ENCODE data around the gene DNAH2. TPM values are rescaled to one million over a fixed set of nuclear protein-coding genes. Genes with fewer than 3 reads are reported as not detected.

The DNAH2 gene
- total RNA-seq, 4 donors from 2014 or later = under 0.01 to 0.22 (median 0.20) TPM; not detected in 1

DNA sequence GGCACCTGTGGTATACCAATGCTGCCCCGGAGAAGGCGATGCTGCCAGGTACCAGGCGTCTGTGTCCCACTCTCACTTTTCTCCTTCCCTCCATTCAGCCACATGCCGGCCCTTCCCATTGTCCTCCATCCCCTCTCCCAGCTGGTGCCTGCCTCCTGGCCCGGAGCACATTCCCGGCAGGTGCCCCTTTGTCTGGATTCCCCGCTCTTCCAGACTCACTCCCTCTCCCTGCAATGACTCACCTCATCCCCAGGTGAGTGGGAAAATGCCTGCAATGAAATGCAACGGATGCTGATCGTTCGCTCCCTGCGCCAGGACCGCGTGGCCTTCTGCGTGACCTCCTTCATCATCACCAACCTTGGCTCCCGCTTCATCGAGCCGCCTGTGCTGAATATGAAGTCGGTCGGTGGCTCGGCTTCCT, 106.0 kb downstream of the DNAH2 start:
- DNase-seq = no peak
- TF ChIP-seq, protein P1, sequence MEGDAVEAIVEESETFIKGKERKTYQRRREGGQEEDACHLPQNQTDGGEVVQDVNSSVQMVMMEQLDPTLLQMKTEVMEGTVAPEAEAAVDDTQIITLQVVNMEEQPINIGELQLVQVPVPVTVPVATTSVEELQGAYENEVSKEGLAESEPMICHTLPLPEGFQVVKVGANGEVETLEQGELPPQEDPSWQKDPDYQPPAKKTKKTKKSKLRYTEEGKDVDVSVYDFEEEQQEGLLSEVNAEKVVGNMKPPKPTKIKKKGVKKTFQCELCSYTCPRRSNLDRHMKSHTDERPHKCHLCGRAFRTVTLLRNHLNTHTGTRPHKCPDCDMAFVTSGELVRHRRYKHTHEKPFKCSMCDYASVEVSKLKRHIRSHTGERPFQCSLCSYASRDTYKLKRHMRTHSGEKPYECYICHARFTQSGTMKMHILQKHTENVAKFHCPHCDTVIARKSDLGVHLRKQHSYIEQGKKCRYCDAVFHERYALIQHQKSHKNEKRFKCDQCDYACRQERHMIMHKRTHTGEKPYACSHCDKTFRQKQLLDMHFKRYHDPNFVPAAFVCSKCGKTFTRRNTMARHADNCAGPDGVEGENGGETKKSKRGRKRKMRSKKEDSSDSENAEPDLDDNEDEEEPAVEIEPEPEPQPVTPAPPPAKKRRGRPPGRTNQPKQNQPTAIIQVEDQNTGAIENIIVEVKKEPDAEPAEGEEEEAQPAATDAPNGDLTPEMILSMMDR (IDR thresholded peaks at IDR 0.05) = no peak
- TF ChIP-seq POLR2A (IDR thresholded peaks at IDR 0.05) = no peak
- 83 to 84% methylated on average over 20 of the region's 20 CpGs for WGBS, 2 donors
- Histone ChIP-seq H3K9me3 (no peaks in the 10 kb centered on the region), H3K4me1 (no peaks in the 10 kb centered on the region), H3K4me3 (replicated peaks in 1 of 3) (no peak overlapping the region), H3K36me3 (no peaks in the 10 kb centered on the region), H3K27ac (no peak overlapping the region), H3K27me3 (no peaks in the 10 kb centered on the region)
- intact Hi-C loops (cut with DNase I) = loop anchor here (5.0 kb wide), 2 partner anchors 34 to 164 kb away; partner anchors contain the start of genes CYB5D1, NAA38 and TMEM88

DNA sequence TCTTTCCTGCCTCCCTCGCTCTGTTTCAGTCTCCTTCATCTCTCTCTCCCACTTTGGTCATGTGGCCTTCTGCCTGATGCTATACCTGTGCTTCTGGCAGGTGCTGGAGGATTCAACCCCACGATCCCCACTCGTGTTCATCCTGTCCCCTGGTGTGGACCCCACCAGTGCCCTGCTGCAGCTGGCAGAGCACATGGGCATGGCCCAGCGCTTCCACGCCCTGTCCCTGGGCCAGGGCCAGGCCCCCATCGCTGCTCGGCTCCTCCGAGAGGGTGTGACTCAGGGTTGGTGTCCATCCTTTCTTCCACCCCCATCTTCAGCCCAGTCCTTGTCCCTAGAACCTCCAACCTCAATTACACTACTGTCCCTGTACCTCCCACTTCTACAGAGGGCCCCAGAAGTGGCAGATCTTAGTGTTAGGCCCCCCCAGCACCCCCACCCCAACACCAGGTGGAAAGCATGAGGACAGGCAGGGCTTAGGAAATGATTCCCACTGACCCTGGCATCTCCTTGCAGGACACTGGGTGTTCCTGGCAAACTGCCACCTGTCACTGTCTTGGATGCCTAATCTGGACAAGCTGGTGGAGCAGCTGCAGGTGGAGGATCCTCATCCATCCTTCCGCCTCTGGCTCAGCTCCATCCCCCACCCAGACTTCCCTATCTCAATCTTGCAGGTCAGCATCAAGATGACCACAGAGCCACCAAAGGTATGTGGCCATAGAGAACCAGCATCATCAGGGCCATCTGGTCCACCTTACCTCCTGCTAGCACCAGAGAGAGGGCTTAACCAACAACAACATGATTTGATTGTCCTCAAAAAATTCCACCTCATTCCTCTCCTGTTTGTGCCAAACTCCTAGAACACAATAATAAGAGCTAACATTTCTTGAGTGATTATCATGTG, 106.7 kb downstream of the DNAH2 start:
- no peak for DNase-seq
- H3K36me3 ChIP-seq = no peaks in the 10 kb centered on the region
- 69 to 86% methylated on average over 8 to 9 of the region's 9 CpGs for WGBS, 2 donors
- intact Hi-C loops (cut with DNase I) = loop anchor here (5.0 kb wide), 2 partner anchors 33 to 163 kb away; partner anchors contain the start of genes CYB5D1, NAA38 and TMEM88
- H3K27me3 ChIP-seq = no peaks in the 10 kb centered on the region
- TF ChIP-seq, protein P1 (IDR thresholded peaks at IDR 0.05) = no peak
- no peak for TF ChIP-seq POLR2A (IDR thresholded peaks at IDR 0.05)
- H3K4me1 ChIP-seq = no peaks in the 10 kb centered on the region
- H3K27ac ChIP-seq = no peak overlapping the region
- H3K9me3 ChIP-seq = no peaks in the 10 kb centered on the region
- H3K4me3 ChIP-seq (replicated peaks in 1 of 3) = no peak overlapping the region

DNA sequence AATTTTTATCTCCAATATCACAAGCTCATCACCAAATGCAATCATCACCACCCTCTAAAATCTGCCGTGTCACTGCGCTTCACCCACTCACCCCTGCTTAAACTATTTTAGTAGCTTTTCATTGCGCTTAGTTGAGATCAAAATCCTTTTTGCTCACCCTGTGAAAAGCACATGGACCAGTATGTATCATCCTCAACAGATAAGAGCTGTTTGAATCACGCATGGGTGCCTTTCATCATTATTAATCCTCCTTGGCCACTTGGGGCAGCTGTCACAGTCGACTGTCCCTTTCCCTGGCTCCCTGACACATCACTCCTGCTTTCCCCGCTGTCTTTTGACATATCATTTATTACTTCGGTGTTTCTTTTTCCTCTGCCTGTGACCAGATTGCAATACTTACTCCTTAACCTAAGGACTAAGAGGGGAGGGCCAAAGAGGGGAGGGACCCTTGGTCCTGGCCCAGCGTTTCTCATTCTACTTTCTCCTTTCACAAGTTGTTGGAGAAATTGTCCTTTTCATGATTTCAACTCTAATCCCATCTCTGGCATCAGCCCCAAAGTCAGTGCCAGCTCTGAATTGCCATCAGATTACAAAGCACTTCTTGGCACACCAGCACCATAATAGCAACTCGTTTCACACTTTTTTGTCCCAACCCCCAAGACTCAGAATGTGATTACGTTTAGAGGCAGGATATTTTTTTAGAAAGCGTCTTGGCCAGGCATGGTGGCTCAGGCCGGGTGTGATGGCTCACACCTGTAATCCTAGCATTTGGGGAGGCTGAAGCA, 107.9 kb downstream of the DNAH2 start:
- Histone ChIP-seq H3K9me3 (no peaks in the 10 kb centered on the region), H3K4me1 (no peaks in the 10 kb centered on the region), H3K4me3 (replicated peaks in 1 of 3) (no peak overlapping the region), H3K27ac (no peak overlapping the region), H3K27me3 (no peaks in the 10 kb centered on the region), H3K36me3 (no peaks in the 10 kb centered on the region)
- TF ChIP-seq POLR2A (IDR thresholded peaks at IDR 0.05) = no peak
- TF ChIP-seq, protein P1 (IDR thresholded peaks at IDR 0.05) = no peak
- DNase-seq = no peak
- WGBS, 2 donors = 48 to 49% methylated on average over 12 of the region's 12 CpGs
- intact Hi-C loops (cut with DNase I) = no loop called here

DNA sequence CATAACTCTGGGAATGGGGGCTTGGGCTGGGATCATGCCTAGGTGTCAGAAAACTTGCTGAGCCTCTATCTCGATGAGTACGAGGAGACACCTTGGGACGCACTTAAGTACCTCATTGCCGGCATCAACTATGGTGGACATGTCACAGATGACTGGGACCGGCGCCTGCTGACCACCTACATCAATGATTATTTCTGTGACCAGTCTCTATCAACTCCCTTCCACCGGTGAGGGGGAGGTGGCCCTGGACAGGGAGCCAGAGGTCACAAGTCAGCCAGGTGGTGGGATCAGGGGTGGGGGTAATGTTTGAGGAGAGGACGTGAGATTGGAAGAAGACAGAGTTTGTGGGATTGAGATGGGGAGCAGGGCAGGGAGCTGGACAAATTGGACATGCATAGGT, 113.1 kb downstream of the DNAH2 start:
- intact Hi-C loops (cut with DNase I) = no loop called here
- 89 to 92% methylated on average over 8 of the region's 8 CpGs for WGBS, 2 donors
- H3K4me1 ChIP-seq = peaks cover 3 to 6% of the 10 kb centered on the region in 2 donors
- DNase-seq = no peak
- no peaks in the 10 kb centered on the region for H3K36me3 ChIP-seq
- no peaks in the 10 kb centered on the region for H3K9me3 ChIP-seq
- no peaks in the 10 kb centered on the region for H3K27me3 ChIP-seq
- TF ChIP-seq, protein P1 (IDR thresholded peaks at IDR 0.05) = no peak
- TF ChIP-seq POLR2A (IDR thresholded peaks at IDR 0.05) = no peak
- H3K4me3 ChIP-seq (replicated peaks in 1 of 3) = no peak overlapping the region
- H3K27ac ChIP-seq = no peak overlapping the region
